ENCODE results near the gene ZCWPW1.

GRCh38 chr7:100457033-100457432, 28.5 kb upstream of the ZCWPW1 start:
- no peak for TF ChIP-seq EZH2 (IDR thresholded peaks at IDR 0.05)
- no peak for TF ChIP-seq POLR2AphosphoS5 (IDR thresholded peaks at IDR 0.05; ENCODE audit: borderline replicate concordance, low read depth, low read length)

All from SK-N-MC (cell line).